Kidney epithelial cell (primary cell): ENCODE data around the gene GALNT3. TPM values are rescaled to one million over a fixed set of nuclear protein-coding genes. Genes with fewer than 3 reads are reported as not detected.

Source experiments
- DNase-seq: peaks from one replicate; pipeline ENCODE4 v3.0.0-alpha.2; 2010; ENCODE audit warnings: low read depth
- H3K27me3 ChIP-seq: 2 replicates; pipeline ENCODE4 v1.6.0; 2011; ENCODE audit warnings: low read length; ENCODE audit not compliant: control insufficient read depth, insufficient read depth
- H3K36me3 ChIP-seq: 2 replicates; pipeline ENCODE4 v1.5.1; 2011; ENCODE audit warnings: low read length; ENCODE audit not compliant: control insufficient read depth, insufficient read depth
- H3K4me3 ChIP-seq: 2 replicates; pipeline ENCODE4 v1.5.1; 2011; ENCODE audit warnings: low read depth, mild to moderate bottlenecking, control low read depth, low read length
- total RNA-seq: library from RNA; depleted of rRNA; stranded (reverse); fragments of >200 nt; gene quantifications from 2 replicates; pipeline ENCODE4 v1.2.3, GENCODE V29; 2015
- TF ChIP-seq, protein P1 (sequence below): IDR thresholded peaks from 2 replicates; pipeline ENCODE4 v1.5.1; 2011; ENCODE audit warnings: mild to moderate bottlenecking, moderate library complexity, low read length, control low read depth, inconsistent platforms; ENCODE audit not compliant: insufficient read depth, poor library complexity, severe bottlenecking

Gene GALNT3
- total RNA-seq, 1 donor from 2014 or later: 22.9 TPM

DNA sequence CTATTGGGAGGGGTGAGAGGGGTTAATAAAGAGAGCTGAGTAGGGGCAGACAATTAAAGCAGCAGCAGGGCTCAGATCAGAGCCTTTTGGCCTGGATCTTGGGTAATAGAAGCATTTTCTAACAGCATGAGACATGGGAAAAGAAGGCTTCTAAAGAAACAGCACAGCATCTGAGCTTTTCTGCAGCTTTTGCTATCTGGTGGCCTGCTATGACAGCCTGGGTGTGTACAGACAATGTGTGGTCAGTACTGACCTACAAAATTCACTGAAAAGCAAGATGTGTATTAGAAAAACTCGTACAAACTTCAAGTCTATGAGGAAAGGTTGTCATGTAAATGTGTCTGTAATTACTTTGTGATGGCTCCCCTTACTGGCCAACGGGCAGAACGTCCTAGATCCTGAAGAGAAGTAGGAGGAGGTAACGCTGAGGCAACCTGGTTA, 95.6 kb downstream of the GALNT3 start:
- DNase-seq: no peak
- TF ChIP-seq, protein P1, sequence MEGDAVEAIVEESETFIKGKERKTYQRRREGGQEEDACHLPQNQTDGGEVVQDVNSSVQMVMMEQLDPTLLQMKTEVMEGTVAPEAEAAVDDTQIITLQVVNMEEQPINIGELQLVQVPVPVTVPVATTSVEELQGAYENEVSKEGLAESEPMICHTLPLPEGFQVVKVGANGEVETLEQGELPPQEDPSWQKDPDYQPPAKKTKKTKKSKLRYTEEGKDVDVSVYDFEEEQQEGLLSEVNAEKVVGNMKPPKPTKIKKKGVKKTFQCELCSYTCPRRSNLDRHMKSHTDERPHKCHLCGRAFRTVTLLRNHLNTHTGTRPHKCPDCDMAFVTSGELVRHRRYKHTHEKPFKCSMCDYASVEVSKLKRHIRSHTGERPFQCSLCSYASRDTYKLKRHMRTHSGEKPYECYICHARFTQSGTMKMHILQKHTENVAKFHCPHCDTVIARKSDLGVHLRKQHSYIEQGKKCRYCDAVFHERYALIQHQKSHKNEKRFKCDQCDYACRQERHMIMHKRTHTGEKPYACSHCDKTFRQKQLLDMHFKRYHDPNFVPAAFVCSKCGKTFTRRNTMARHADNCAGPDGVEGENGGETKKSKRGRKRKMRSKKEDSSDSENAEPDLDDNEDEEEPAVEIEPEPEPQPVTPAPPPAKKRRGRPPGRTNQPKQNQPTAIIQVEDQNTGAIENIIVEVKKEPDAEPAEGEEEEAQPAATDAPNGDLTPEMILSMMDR: peak; percentile 72

DNA sequence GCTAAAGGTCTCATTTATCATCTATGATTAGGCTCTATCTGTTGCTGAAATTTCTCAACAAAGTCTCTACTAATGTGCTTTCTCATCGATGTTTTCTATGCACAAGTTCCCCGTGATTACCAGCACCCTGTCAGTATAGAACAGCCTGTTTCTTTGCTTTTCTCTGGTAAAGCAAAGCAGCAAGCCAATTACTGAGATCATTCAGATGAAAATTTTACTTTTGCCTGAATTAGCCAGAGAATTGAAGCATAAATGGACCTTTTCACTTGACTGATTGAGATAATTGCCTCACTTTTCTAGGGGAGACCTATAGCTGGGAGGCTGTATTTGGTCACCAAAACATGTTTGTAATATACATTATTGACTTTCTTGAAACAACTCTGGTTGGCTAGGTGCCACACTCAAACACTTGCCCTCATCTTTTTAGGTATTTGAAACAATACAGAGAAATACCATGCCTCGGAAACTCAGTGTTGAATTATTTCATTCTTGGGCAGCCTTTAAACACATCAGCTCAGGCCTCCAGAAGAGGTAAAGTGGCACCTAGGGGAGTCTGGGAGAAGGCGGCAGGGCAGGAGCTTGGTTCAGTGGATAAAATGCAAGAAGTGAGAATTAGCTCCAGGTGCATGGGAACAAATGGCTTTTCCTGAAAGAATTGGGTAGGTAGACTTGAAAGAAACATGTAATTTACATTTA, 96.2 kb downstream of the GALNT3 start:
- TF ChIP-seq, protein P1: no peak
- Histone ChIP-seq H3K36me3 (no peaks in the 10 kb centered on the region), H3K27me3 (no peaks in the 10 kb centered on the region), H3K4me3 (no peak overlapping the region)
- DNase-seq: no peak

More for the DNA sequence above, 95.6 kb downstream of the GALNT3 start:
- Histone ChIP-seq H3K27me3 (no peaks in the 10 kb centered on the region), H3K4me3 (no peak overlapping the region), H3K36me3 (no peaks in the 10 kb centered on the region)

Other genes with a start within 250 kb of the GALNT3 start
- 10.8 and 21.7 TPM in 2 replicates for gene TTC21B, start 159.5 kb upstream of the GALNT3 start, total RNA-seq